ENCODE data around the gene LARP1. TPM values are rescaled to one million over a fixed set of nuclear protein-coding genes. Genes with fewer than 3 reads are reported as not detected.

The LARP1 gene
- total RNA-seq, 2 experiments from 2014 or later, result 88.7 to 97.6 TPM

DNA sequence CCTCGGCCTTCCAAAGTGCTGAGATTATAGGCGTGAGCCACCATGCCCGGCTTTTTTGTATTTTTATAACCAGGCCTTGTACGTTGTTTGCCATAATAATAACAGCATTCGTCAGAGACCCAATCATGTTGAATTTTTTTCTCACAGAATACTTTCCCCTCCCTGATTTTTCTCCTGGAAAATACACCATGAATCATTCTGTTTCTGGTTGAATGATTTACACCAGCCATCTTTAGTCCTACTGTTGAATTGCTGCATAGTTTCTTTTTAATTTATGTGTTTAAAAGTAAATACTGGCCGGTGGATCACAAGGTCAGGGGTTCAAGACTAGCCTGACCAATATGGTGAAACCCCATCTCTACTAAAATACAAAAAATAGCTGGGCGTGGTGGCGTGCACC, 106.8 kb downstream of the LARP1 start:
- intact Hi-C loops (cut with DNase I, micrococcal nuclease), result loop anchor here in 1 of 2 experiments (5.0 kb wide), 2 partner anchors 180 to 825 kb away; partner anchors contain the start of genes FAM114A2 and MFAP3
- H3K36me3 Mint-ChIP-seq (ENCODE audit: low read depth), result peaks cover 77% of the 10 kb centered on the region
- Histone ChIP-seq H3K27me3 (ENCODE audit: control insufficient read depth in 1 of 2, insufficient read depth in 2 of 2, low read length in 2 of 2) (no peaks in the 10 kb centered on the region), H3K9me3 (ENCODE audit: control insufficient read depth in 1 of 2, insufficient read depth in 1 of 2, low read length in 2 of 2) (no peaks in the 10 kb centered on the region), H3K4me3 (ENCODE audit: low read length) (no peak overlapping the region), H3K4me1 (ENCODE audit: insufficient read depth, low read length) (peaks cover 29% of the 10 kb centered on the region), H3K36me3 (ENCODE audit: insufficient read depth, low read length) (peaks cover 35% of the 10 kb centered on the region), H3K27ac (ENCODE audit: low read depth in 1 of 2, low read length in 2 of 2) (no peak overlapping the region)
- ChIA-PET POLR2A (no interaction called here), CTCF (no interaction called here)
- peaks cover 66% of the 10 kb centered on the region for H3K4me1 Mint-ChIP-seq (ENCODE audit: low read depth)
- H3K27ac Mint-ChIP-seq, result peak overlapping the region; percentile 98
- H3K9me3 Mint-ChIP-seq, result no peaks in the 10 kb centered on the region
- DNase-seq (no peak), ATAC-seq (ENCODE audit: poor library complexity) (no peak)
- TF ChIP-seq, protein P1, sequence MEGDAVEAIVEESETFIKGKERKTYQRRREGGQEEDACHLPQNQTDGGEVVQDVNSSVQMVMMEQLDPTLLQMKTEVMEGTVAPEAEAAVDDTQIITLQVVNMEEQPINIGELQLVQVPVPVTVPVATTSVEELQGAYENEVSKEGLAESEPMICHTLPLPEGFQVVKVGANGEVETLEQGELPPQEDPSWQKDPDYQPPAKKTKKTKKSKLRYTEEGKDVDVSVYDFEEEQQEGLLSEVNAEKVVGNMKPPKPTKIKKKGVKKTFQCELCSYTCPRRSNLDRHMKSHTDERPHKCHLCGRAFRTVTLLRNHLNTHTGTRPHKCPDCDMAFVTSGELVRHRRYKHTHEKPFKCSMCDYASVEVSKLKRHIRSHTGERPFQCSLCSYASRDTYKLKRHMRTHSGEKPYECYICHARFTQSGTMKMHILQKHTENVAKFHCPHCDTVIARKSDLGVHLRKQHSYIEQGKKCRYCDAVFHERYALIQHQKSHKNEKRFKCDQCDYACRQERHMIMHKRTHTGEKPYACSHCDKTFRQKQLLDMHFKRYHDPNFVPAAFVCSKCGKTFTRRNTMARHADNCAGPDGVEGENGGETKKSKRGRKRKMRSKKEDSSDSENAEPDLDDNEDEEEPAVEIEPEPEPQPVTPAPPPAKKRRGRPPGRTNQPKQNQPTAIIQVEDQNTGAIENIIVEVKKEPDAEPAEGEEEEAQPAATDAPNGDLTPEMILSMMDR (IDR thresholded peaks at IDR 0.05), result no peak
- H3K27me3 Mint-ChIP-seq, result no peaks in the 10 kb centered on the region
- H3K4me3 Mint-ChIP-seq, result peak overlapping the region; percentile 66

DNA sequence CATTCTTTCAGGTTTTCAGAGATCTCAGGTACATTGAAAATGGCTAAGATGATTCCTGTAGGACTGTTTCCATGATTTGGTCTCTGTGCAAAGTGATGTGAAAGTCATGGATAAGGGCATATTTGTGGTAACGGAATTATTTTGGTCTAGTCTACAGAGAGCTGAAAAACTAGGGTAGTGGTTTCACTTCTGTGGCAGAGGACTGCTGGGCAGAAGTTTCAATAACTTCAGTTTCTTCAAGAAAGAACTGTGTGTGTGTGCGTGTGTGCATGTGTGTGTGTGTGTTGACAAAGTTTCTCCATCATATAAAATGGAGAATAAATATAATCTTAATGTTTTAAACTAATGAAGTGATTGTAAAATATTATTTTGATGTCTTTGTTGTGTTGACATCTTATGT, 107.6 kb downstream of the LARP1 start:
- intact Hi-C loops (cut with DNase I, micrococcal nuclease), result loop anchor here in 1 of 2 experiments (5.0 kb wide), 2 partner anchors 180 to 825 kb away; partner anchors contain the start of genes FAM114A2 and MFAP3
- H3K36me3 Mint-ChIP-seq (ENCODE audit: low read depth), result peaks cover 83% of the 10 kb centered on the region
- peak overlapping the region; percentile 98 for H3K27ac Mint-ChIP-seq
- ATAC-seq (ENCODE audit: poor library complexity), result no peak
- ChIA-PET CTCF (no interaction called here), POLR2A (no interaction called here)
- Histone ChIP-seq H3K27me3 (ENCODE audit: control insufficient read depth in 1 of 2, insufficient read depth in 2 of 2, low read length in 2 of 2) (no peaks in the 10 kb centered on the region), H3K4me1 (ENCODE audit: insufficient read depth, low read length) (peaks cover 24% of the 10 kb centered on the region), H3K36me3 (ENCODE audit: insufficient read depth, low read length) (peaks cover 41% of the 10 kb centered on the region), H3K9me3 (ENCODE audit: control insufficient read depth in 1 of 2, insufficient read depth in 1 of 2, low read length in 2 of 2) (no peaks in the 10 kb centered on the region), H3K4me3 (ENCODE audit: low read length) (no peak overlapping the region), H3K27ac (ENCODE audit: low read depth in 1 of 2, low read length in 2 of 2) (no peak overlapping the region)
- TF ChIP-seq, protein P1 (IDR thresholded peaks at IDR 0.05), result no peak
- H3K9me3 Mint-ChIP-seq, result no peaks in the 10 kb centered on the region
- no peaks in the 10 kb centered on the region for H3K27me3 Mint-ChIP-seq
- DNase-seq, result no peak
- peaks cover 62% of the 10 kb centered on the region for H3K4me1 Mint-ChIP-seq (ENCODE audit: low read depth)
- peak overlapping the region; percentile 60 for H3K4me3 Mint-ChIP-seq

DNA sequence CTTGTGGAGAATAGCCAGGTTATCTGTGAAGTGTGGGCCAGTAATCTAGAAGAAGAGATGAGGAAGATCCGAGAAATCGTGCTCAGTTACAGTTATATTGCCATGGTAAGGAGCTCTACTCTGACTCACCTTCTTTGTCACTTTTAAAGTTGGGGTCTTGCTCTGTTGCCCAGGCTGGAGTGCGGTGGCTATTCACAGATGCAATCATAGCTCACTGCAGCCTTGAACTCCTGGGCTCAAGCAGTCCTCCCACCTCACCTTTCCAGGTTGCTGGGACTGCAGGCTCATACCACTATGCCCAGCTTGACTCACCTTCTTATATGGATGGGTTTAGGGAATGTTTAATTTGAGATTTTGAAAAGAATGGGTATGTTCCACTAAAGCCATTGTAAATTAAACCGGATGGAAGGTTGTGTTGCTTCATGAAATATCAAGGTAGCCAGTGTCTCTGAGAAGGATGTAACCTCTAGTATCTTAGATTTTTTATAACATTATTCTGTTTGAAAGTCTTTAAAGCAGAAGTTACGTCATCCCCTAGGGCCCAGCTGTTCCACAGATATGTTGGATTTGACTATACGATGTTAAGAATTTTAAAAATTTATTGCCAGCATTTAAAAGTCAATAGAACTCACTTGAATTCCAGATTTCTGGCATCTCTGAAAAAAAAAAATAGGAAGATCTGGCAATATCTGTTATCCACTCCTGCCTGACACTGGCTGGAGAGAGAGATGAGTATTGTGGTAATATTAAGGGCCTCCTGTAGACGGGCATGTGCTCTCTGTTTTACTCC, 108.3 kb downstream of the LARP1 start:
- CTCF ChIA-PET, result no interaction called here
- intact Hi-C loops (cut with DNase I, micrococcal nuclease), result loop anchor here in 1 of 2 experiments (5.0 kb wide), 2 partner anchors 181 to 826 kb away; partner anchors contain the start of genes FAM114A2 and MFAP3
- peak overlapping the region; percentile 98 for H3K27ac Mint-ChIP-seq
- peak overlapping the region; percentile 25 for H3K4me3 Mint-ChIP-seq
- POLR2A ChIA-PET, result no interaction called here
- peaks cover 45% of the 10 kb centered on the region for H3K36me3 ChIP-seq (ENCODE audit: insufficient read depth, low read length)
- peaks cover 83% of the 10 kb centered on the region for H3K36me3 Mint-ChIP-seq (ENCODE audit: low read depth)
- H3K4me1 Mint-ChIP-seq (ENCODE audit: low read depth), result peaks cover 64% of the 10 kb centered on the region
- no peaks in the 10 kb centered on the region for H3K9me3 Mint-ChIP-seq
- no peak overlapping the region for H3K27ac ChIP-seq (ENCODE audit: low read depth in 1 of 2, low read length in 2 of 2)
- DNase-seq (no peak), ATAC-seq (ENCODE audit: poor library complexity) (no peak)
- no peaks in the 10 kb centered on the region for H3K27me3 Mint-ChIP-seq
- H3K27me3 ChIP-seq (ENCODE audit: control insufficient read depth in 1 of 2, insufficient read depth in 2 of 2, low read length in 2 of 2), result no peaks in the 10 kb centered on the region
- no peaks in the 10 kb centered on the region for H3K9me3 ChIP-seq (ENCODE audit: control insufficient read depth in 1 of 2, insufficient read depth in 1 of 2, low read length in 2 of 2)
- TF ChIP-seq, protein P1 (IDR thresholded peaks at IDR 0.05), result no peak
- H3K4me3 ChIP-seq (ENCODE audit: low read length), result no peak overlapping the region
- peaks cover 24% of the 10 kb centered on the region for H3K4me1 ChIP-seq (ENCODE audit: insufficient read depth, low read length)
